NCI-H2171 (cell line): Measurements from ENCODE around the gene CD9.
"Not testable (repeated sequence)": the region's sequence is repeated elsewhere in the genome, so short reads cannot be mapped to it uniquely, and the experiment has no call there.

Experiments
- DNase-seq: peaks from one replicate; lab custom pipeline; 2025; lab: John Stamatoyannopoulos, UW

The CD9 gene

GRCh38 chr12:6199531-6200255 lies 507 bp upstream of the CD9 start:
- peak; percentile 98 for DNase-seq

GRCh38 chr12:6201213-6201608 lies 1.0 kb downstream of the CD9 start:
- DNase-seq, result no peak

GRCh38 chr12:6201826-6202225 lies 1.6 kb downstream of the CD9 start:
- DNase-seq, result no peak

- DNase-seq, result no peak
These were observed 2.1 kb downstream of the CD9 start for GRCh38 chr12:6202304-6202703.

- DNase-seq, result no peak
These were observed 2.6 kb downstream of the CD9 start for GRCh38 chr12:6202846-6203245.

- DNase-seq, result no peak
These were observed 3.4 kb downstream of the CD9 start for GRCh38 chr12:6203601-6204000.

- no peak for DNase-seq
These were observed 4.4 kb downstream of the CD9 start for GRCh38 chr12:6204533-6205143.

GRCh38 chr12:6205144-6205539 lies 4.9 kb downstream of the CD9 start:
- DNase-seq, result no peak

- no peak for DNase-seq
These were observed 5.6 kb downstream of the CD9 start for GRCh38 chr12:6205761-6206160.

GRCh38 chr12:6206327-6206726 lies 6.1 kb downstream of the CD9 start:
- DNase-seq, result no peak

- DNase-seq, result no peak
These were observed 7.2 kb downstream of the CD9 start for GRCh38 chr12:6207259-6207925.

GRCh38 chr12:6208130-6208529 lies 7.9 kb downstream of the CD9 start:
- no peak for DNase-seq

- DNase-seq, result not testable (repeated sequence)
These were observed 9.2 kb downstream of the CD9 start for GRCh38 chr12:6209428-6209827.

- no peak for DNase-seq
These were observed 11.2 kb downstream of the CD9 start for GRCh38 chr12:6211421-6211869.

GRCh38 chr12:6212086-6212485 lies 11.9 kb downstream of the CD9 start:
- no peak for DNase-seq

- no peak for DNase-seq
These were observed 13.8 kb downstream of the CD9 start for GRCh38 chr12:6213969-6214368.

GRCh38 chr12:6214633-6215032 lies 14.4 kb downstream of the CD9 start:
- no peak for DNase-seq

GRCh38 chr12:6215120-6215807 lies 15.1 kb downstream of the CD9 start:
- no peak for DNase-seq

- no peak for DNase-seq
These were observed 15.8 kb downstream of the CD9 start for GRCh38 chr12:6215932-6216494.

- no peak for DNase-seq
These were observed 16.4 kb downstream of the CD9 start for GRCh38 chr12:6216581-6216980.

GRCh38 chr12:6218347-6218925 lies 18.2 kb downstream of the CD9 start:
- DNase-seq, result no peak

- no peak for DNase-seq
These were observed 19.8 kb downstream of the CD9 start for GRCh38 chr12:6219980-6220379.
